Lung (tissue), 12 donors: Measurements from ENCODE around the gene ARPC2. TPM values are rescaled to one million over a fixed set of nuclear protein-coding genes. Genes with fewer than 3 reads are reported as not detected.

Experiments
- ATAC-seq: fragments of 200-7000 bp; cut with Tn5 transposase; one replicate; pipeline ENCODE4 v1.9.1; 2020; ENCODE audit warnings: moderate number of reproducible peaks; ENCODE audit not compliant: insufficient read depth, low FRiP score
- DNase-seq, 3 donors: peaks; one replicate each; pipeline ENCODE4 v3.0.0-alpha.2; 2013 to 2017
- H3K27ac ChIP-seq, 2 donors: one replicate each; pipeline ENCODE4 v1.5.1; 2013; ENCODE audit warnings: mild to moderate bottlenecking in 2 of 2, moderate library complexity in 2 of 2, control low read depth in 1 of 2, inconsistent platforms in 1 of 2, low read depth in 1 of 2, low read length in 1 of 2
- H3K27me3 ChIP-seq, 3 donors: one replicate each; pipeline ENCODE4 v1.5.1; 2013; ENCODE audit warnings: low read length in 2 of 3; ENCODE audit not compliant: control insufficient read depth in 3 of 3, insufficient read depth in 3 of 3
- H3K36me3 ChIP-seq, 4 donors: one replicate each; pipeline ENCODE4 v1.5.1; 2013; ENCODE audit warnings: low read length in 4 of 4, mild to moderate bottlenecking in 1 of 4, moderate library complexity in 1 of 4; ENCODE audit not compliant: control insufficient read depth in 4 of 4, insufficient read depth in 4 of 4
- H3K4me1 ChIP-seq, 5 donors: one replicate each; pipeline ENCODE4 v1.5.1; 2013; ENCODE audit warnings: low read length in 5 of 5, mild to moderate bottlenecking in 2 of 5, moderate library complexity in 1 of 5; ENCODE audit not compliant: control insufficient read depth in 5 of 5, insufficient read depth in 5 of 5
- H3K4me3 ChIP-seq: one replicate; pipeline ENCODE4 v1.5.1; 2013; ENCODE audit warnings: mild to moderate bottlenecking, control low read depth, moderate library complexity
- H3K9ac ChIP-seq, 2 donors: one replicate each; pipeline ENCODE4 v1.5.1; 2013; ENCODE audit warnings: low read length in 2 of 2, control low read depth in 1 of 2; ENCODE audit not compliant: insufficient read depth in 1 of 2
- H3K9me3 ChIP-seq, 4 donors: one replicate each; pipeline ENCODE4 v1.5.1; 2013; ENCODE audit warnings: low read length in 3 of 4, mild to moderate bottlenecking in 1 of 4, moderate library complexity in 1 of 4; ENCODE audit not compliant: control insufficient read depth in 4 of 4, insufficient read depth in 3 of 4
- WGBS, 2 donors: extraction: QIAGEN DNeasy Blood & Tissue Kit; methylation state at CpG; one replicate each; pipeline ENCODE4 v1.1.7; 2013; 5-methylcytosine and 5-hydroxymethylcytosine counted together
- polyA plus RNA-seq, 2 donors: library from polyadenylated mRNA; stranded (reverse); fragments of 200-250 nt; gene quantifications; one replicate each; pipeline ENCODE4 v1.2.1, GENCODE V29; 2013
- total RNA-seq, 2 donors: library from RNA; depleted of rRNA in 1 of 2; stranded (reverse); fragments of >200 nt in 1 of 2; gene quantifications; one replicate each; pipeline ENCODE4 v1.2.1, GENCODE V29; 2014 to 2021
- TF ChIP-seq, protein P1 (sequence below): IDR thresholded peaks from 2 replicates; pipeline ENCODE4 v1.5.1; 2012; ENCODE audit warnings: mild to moderate bottlenecking; ENCODE audit errors: control extremely low read depth, extremely low read depth
- donor health status: control.
- donor health status: control.
- donor health status: Bipolar disorder and iron deficiency.
- donor health status: healthy.
- donor health status: DM: yes; HTN: yes; CAD: no.

ARPC2 gene
- total and polyA plus RNA-seq, 4 donors = 190 to 490 (median 308) TPM

GRCh38 chr2:218230882-218231281 is 13.9 kb downstream of the ARPC2 start:
- Histone ChIP-seq H3K4me3 (no peak overlapping the region), H3K36me3 (peaks cover 32 to 49% (median 41%) of the 10 kb centered on the region in 4 donors), H3K4me1 (peaks cover 0 to 17% (median 6%) of the 10 kb centered on the region in 5 donors), H3K27ac (no peak overlapping the region), H3K9ac (no peak overlapping the region), H3K27me3 (no peaks in the 10 kb centered on the region), H3K9me3 (no peaks in the 10 kb centered on the region)
- DNase-seq = no peak
- TF ChIP-seq, protein P1, sequence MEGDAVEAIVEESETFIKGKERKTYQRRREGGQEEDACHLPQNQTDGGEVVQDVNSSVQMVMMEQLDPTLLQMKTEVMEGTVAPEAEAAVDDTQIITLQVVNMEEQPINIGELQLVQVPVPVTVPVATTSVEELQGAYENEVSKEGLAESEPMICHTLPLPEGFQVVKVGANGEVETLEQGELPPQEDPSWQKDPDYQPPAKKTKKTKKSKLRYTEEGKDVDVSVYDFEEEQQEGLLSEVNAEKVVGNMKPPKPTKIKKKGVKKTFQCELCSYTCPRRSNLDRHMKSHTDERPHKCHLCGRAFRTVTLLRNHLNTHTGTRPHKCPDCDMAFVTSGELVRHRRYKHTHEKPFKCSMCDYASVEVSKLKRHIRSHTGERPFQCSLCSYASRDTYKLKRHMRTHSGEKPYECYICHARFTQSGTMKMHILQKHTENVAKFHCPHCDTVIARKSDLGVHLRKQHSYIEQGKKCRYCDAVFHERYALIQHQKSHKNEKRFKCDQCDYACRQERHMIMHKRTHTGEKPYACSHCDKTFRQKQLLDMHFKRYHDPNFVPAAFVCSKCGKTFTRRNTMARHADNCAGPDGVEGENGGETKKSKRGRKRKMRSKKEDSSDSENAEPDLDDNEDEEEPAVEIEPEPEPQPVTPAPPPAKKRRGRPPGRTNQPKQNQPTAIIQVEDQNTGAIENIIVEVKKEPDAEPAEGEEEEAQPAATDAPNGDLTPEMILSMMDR = no peak
- no peak for ATAC-seq
- 5 to 6% methylated on average over 1 of the region's 1 CpG for WGBS, 2 donors

DNA sequence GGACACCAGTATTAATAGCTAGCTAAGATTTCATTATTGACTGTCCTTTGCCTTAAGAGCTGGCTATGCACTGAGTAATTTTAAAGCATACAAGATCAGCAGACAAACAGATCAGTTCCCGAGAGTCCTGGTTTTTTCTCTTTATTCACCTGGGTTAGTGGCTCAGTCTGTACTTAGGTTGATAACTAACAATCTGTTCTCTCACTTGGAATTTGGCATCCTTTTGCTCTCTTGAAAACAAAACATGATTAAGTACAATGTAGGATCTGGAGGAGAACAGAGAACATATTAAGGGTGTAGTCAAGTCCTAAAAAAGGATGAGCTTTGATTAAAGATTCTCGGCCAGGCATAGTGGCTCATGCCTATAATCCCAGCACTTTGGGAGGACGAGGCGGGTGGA is 16.6 kb downstream of the ARPC2 start:
- WGBS, 2 donors = 87 to 96% methylated on average over 4 of the region's 4 CpGs

GRCh38 chr2:218234521-218234920 is 17.5 kb downstream of the ARPC2 start:
- no peaks in the 10 kb centered on the region for H3K9me3 ChIP-seq
- H3K4me3 ChIP-seq = no peak overlapping the region
- peaks cover 0 to 11% (median 6%) of the 10 kb centered on the region in 5 donors for H3K4me1 ChIP-seq
- no peaks in the 10 kb centered on the region for H3K27me3 ChIP-seq
- WGBS, 2 donors = 49 to 58% methylated on average over 3 of the region's 3 CpGs
- DNase-seq = no peak
- no peak overlapping the region for H3K27ac ChIP-seq
- peaks cover 38 to 55% (median 43%) of the 10 kb centered on the region in 4 donors for H3K36me3 ChIP-seq
- TF ChIP-seq, protein P1 = no peak
- no peak overlapping the region for H3K9ac ChIP-seq
- no peak for ATAC-seq

More for the DNA sequence above, 16.6 kb downstream of the ARPC2 start:
- H3K4me1 ChIP-seq = peaks cover 0 to 15% (median 6%) of the 10 kb centered on the region in 5 donors
- ATAC-seq = no peak
- H3K27me3 ChIP-seq = no peaks in the 10 kb centered on the region
- H3K27ac ChIP-seq = no peak overlapping the region
- TF ChIP-seq, protein P1 = no peak
- peaks cover 33 to 53% (median 38%) of the 10 kb centered on the region in 4 donors for H3K36me3 ChIP-seq
- H3K9ac ChIP-seq = no peak overlapping the region
- DNase-seq = no peak
- H3K4me3 ChIP-seq = no peak overlapping the region
- no peaks in the 10 kb centered on the region for H3K9me3 ChIP-seq

- H3K4me1 ChIP-seq = peaks cover 0 to 8% (median 6%) of the 10 kb centered on the region in 5 donors
- no peaks in the 10 kb centered on the region for H3K9me3 ChIP-seq
- peaks cover 38 to 52% (median 43%) of the 10 kb centered on the region in 4 donors for H3K36me3 ChIP-seq
- H3K4me3 ChIP-seq = no peak overlapping the region
- no peaks in the 10 kb centered on the region for H3K27me3 ChIP-seq
- DNase-seq (no peak), ATAC-seq (no peak)
- TF ChIP-seq, protein P1 = no peak
- no peak overlapping the region for H3K27ac ChIP-seq
- WGBS, 2 donors = 97 to 100% methylated on average over 2 of the region's 2 CpGs
- H3K9ac ChIP-seq = no peak overlapping the region
These were observed 18.0 kb downstream of the ARPC2 start for GRCh38 chr2:218235017-218235416.
